ENCODE data around the gene ALDH6A1. TPM values are rescaled to one million over a fixed set of nuclear protein-coding genes. Genes with fewer than 3 reads are reported as not detected.
"Not testable (repeated sequence)": the region's sequence is repeated elsewhere in the genome, so short reads cannot be mapped to it uniquely, and the experiment has no call there.

Gene ALDH6A1
- total RNA-seq, result 30.3 and 31.2 TPM in 2 replicates
- long read RNA-seq, full-length matches to known transcripts, result 107 of 133 reads
- long read RNA-seq, partial matches to known transcripts, result 6 of 133 reads
- long read RNA-seq, other reads (novel, unspliced or antisense), result 20 of 133 reads

DNA sequence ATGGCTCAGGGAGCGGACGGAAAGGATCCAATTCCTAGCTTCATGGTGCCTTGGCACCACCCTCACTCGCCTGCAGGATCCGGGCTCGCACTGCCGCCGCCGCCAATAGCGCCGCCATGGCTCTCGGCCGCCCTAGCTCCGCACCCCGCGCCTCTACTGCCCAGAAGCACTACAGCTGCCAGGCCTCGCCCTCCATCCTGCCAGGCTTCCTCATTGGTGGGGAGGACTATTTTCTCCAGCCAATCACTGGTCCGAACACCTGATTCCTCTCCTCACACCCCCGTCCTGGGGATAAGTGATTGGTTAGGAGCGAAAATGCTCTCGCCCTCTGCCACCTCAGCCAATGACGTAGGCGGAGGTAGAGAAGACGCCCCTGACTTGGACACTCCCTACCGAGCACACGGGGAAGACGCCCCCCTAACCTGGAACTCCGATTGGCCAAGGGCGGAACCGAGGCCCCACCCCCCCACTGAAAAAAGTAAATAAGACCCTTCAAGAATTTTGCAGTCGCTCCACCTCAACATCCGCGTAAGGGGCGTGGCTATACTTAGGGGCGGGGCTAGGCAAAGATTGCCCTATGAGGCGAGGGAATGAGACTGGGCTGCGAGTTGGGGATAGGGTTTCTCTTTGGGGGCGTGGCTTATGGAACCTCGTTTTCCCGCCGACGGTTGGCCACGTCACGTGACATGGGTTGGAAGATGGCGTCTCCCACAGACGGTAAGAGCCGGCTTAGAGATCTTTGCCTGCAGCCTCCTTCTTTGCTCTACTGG is at the start of gene ALDH6A1, which contains the start of gene LIN52:
TSS of gene ALDH6A1 (minus strand) at position 177 of the 770 bp plus-strand sequence. CDS start at position 118, 59 bp downstream.
TSS of gene LIN52 (plus strand) at position 680 of the 770 bp plus-strand sequence. CDS start at position 699, 19 bp downstream.
- Mint-ChIP-seq H3K36me3 (ENCODE audit: low read depth) (no peaks in the 10 kb centered on the region), H3K27ac (ENCODE audit: unreplicated experiment) (peak within 1 kb of the TSS; percentile 100), H3K4me1 (peaks cover 32% of the 10 kb centered on the region), H3K4me3 (peak within 1 kb of the TSS; percentile 99), H3K9me3 (no peaks in the 10 kb centered on the region), H3K27me3 (ENCODE audit: low read depth) (no peaks in the 10 kb centered on the region)
- DNase-seq (ENCODE audit: low read depth, low spot score), result peak; percentile 99
- TF ChIP-seq, protein P1, sequence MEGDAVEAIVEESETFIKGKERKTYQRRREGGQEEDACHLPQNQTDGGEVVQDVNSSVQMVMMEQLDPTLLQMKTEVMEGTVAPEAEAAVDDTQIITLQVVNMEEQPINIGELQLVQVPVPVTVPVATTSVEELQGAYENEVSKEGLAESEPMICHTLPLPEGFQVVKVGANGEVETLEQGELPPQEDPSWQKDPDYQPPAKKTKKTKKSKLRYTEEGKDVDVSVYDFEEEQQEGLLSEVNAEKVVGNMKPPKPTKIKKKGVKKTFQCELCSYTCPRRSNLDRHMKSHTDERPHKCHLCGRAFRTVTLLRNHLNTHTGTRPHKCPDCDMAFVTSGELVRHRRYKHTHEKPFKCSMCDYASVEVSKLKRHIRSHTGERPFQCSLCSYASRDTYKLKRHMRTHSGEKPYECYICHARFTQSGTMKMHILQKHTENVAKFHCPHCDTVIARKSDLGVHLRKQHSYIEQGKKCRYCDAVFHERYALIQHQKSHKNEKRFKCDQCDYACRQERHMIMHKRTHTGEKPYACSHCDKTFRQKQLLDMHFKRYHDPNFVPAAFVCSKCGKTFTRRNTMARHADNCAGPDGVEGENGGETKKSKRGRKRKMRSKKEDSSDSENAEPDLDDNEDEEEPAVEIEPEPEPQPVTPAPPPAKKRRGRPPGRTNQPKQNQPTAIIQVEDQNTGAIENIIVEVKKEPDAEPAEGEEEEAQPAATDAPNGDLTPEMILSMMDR (conservative IDR thresholded peaks at IDR 0.05), result no peak

DNA sequence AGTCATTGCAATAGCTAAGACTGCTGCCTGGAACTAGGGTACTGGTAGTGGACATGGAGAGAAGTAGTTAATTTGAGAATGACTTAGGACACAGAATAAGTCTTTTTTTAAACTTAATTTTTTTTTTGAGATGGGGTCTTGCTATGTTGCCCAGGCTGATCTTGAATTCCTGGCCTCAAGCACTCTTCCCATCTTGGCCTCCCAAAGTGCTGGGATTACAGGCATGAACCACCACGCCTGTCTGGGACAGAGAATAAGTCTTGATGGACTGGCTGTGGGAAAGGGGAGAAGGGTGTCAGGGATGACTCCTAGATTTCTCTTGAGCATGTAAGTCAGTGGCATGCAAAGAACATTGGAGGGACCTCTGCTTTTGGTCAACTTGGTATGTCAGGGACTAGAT is 43.4 kb upstream of the ALDH6A1 start:
- Mint-ChIP-seq H3K4me3 (no peak overlapping the region), H3K27me3 (ENCODE audit: low read depth) (no peaks in the 10 kb centered on the region), H3K27ac (ENCODE audit: unreplicated experiment) (no peak overlapping the region), H3K9me3 (no peaks in the 10 kb centered on the region), H3K4me1 (no peaks in the 10 kb centered on the region), H3K36me3 (ENCODE audit: low read depth) (peaks cover 17% of the 10 kb centered on the region)
- TF ChIP-seq, protein P1 (conservative IDR thresholded peaks at IDR 0.05), result no peak
- no peak for DNase-seq (ENCODE audit: low read depth, low spot score)

GRCh38 chr14:74126315-74127013 is 42.2 kb upstream of the ALDH6A1 start:
- Mint-ChIP-seq H3K9me3 (no peaks in the 10 kb centered on the region), H3K36me3 (ENCODE audit: low read depth) (peaks cover 17% of the 10 kb centered on the region), H3K27me3 (ENCODE audit: low read depth) (no peaks in the 10 kb centered on the region), H3K4me1 (no peaks in the 10 kb centered on the region), H3K27ac (ENCODE audit: unreplicated experiment) (no peak overlapping the region), H3K4me3 (no peak overlapping the region)
- TF ChIP-seq, protein P1 (conservative IDR thresholded peaks at IDR 0.05), result no peak
- no peak for DNase-seq (ENCODE audit: low read depth, low spot score)

GRCh38 chr14:74125487-74125886 is 41.2 kb upstream of the ALDH6A1 start:
- H3K36me3 Mint-ChIP-seq (ENCODE audit: low read depth), result peaks cover 21% of the 10 kb centered on the region
- H3K27me3 Mint-ChIP-seq (ENCODE audit: low read depth); H3K9me3 Mint-ChIP-seq; H3K4me3 Mint-ChIP-seq; H3K4me1 Mint-ChIP-seq; DNase-seq (ENCODE audit: low read depth, low spot score); H3K27ac Mint-ChIP-seq (ENCODE audit: unreplicated experiment): not testable (repeated sequence)

DNA sequence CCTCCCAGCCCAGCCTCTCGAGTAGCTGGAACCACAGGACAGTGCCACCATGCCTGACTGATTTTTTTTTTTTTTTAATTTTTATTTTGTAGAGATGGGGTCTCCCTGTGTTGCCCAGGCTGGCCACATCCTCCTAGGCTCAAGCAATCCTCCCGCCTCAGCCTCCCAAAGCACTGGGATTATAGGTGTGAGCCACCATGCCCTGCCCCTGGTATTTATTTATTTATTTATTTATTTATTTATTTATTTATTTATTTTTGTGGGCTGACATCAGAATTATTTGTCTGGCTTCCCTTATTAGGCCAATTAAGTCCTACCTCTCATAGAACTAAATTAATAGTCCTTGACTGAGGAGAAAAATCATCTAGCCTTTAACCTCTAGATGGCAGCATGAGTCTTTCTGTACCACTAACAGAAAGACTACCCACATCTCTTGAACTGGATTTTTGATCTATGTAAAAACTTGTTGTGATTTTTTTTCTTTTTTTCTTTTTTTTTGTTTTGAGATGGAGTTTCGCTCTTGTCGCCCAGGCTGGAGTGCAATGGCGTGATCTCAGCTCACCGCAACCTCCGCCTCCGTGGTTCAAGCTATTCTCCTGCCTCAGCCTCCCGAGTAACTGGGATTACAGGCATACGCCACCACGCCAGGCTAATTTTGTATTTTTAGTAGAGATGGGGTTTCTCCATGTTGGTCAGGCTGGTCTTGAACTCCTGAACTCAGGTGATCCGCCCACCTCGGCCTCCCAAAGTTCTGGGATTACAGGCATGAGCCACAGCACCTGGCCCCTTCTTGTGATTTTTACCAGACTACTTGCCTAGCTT is 27.4 kb upstream of the ALDH6A1 start:
- TF ChIP-seq, protein P1 (conservative IDR thresholded peaks at IDR 0.05), result peak; percentile 75
- not testable (repeated sequence) for DNase-seq (ENCODE audit: low read depth, low spot score); H3K36me3 Mint-ChIP-seq (ENCODE audit: low read depth); H3K4me3 Mint-ChIP-seq; H3K9me3 Mint-ChIP-seq; H3K4me1 Mint-ChIP-seq; H3K27ac Mint-ChIP-seq (ENCODE audit: unreplicated experiment); H3K27me3 Mint-ChIP-seq (ENCODE audit: low read depth)

Data from neural crest cell (in vitro differentiated cells).